Measurements from ENCODE around the gene TWNK. TPM values are rescaled to one million over a fixed set of nuclear protein-coding genes. Genes with fewer than 3 reads are reported as not detected.

TWNK gene
- total and polyA plus RNA-seq, 10 donors = 5.6 to 9.9 (median 8.2) TPM

- 88 to 91% (median 90%) methylated on average over 13 of the region's 13 CpGs for whole genome bisulfite sequencing, 5 donors
- TF ChIP-seq POLR2AphosphoS5 (IDR thresholded peaks at IDR 0.05) = no peak
- no peak for TF ChIP-seq CTCF (IDR thresholded peaks at IDR 0.05 in 8 of 11, conservative IDR thresholded peaks at IDR 0.05 in 3 of 11)
- no peak for TF ChIP-seq POLR2A (IDR thresholded peaks at IDR 0.05)
- Histone ChIP-seq H3K27ac (no peak overlapping the region), H3K4me1 (no peaks in the 10 kb centered on the region), H3K27me3 (replicated peaks in 1 of 7) (no peaks in the 10 kb centered on the region), H3K9me3 (no peaks in the 10 kb centered on the region), H3K36me3 (peaks cover 0 to 60% (median 24%) of the 10 kb centered on the region in 6 donors), H3K4me3 (no peak overlapping the region)
- DNase-seq = peak; percentile 42
- intact Hi-C loops (cut with DNase I; ENCODE audit: low total_unique reads) = no loop called here
Measured at GRCh38 chr10:100978121-100978900, 9.0 kb upstream of the TWNK start.

- H3K4me3 ChIP-seq = no peak overlapping the region
- H3K27me3 ChIP-seq (replicated peaks in 1 of 7) = no peaks in the 10 kb centered on the region
- DNase-seq = peak; percentile 69
- H3K36me3 ChIP-seq = peaks cover 0 to 65% (median 28%) of the 10 kb centered on the region in 6 donors
- no peaks in the 10 kb centered on the region for H3K4me1 ChIP-seq
- WGBS, 5 donors = 81 to 93% (median 86%) methylated on average over 3 to 10 of the region's 10 CpGs
- H3K9me3 ChIP-seq = no peaks in the 10 kb centered on the region
- no peak for TF ChIP-seq POLR2A (IDR thresholded peaks at IDR 0.05)
- peak in 1 of 3 donors; percentile 51 for TF ChIP-seq POLR2AphosphoS5 (IDR thresholded peaks at IDR 0.05)
- TF ChIP-seq CTCF (IDR thresholded peaks at IDR 0.05 in 8 of 11, conservative IDR thresholded peaks at IDR 0.05 in 3 of 11) = no peak
- intact Hi-C loops (cut with DNase I; ENCODE audit: low total_unique reads) = no loop called here
- H3K27ac ChIP-seq = no peak overlapping the region
Measured at GRCh38 chr10:100978901-100979195, 8.5 kb upstream of the TWNK start.

GRCh38 chr10:100979791-100980272 lies 7.5 kb upstream of the TWNK start:
- 93 to 98% (median 95%) methylated on average over 9 to 16 of the region's 16 CpGs for WGBS, 5 donors
- Histone ChIP-seq H3K27ac (no peak overlapping the region), H3K27me3 (replicated peaks in 1 of 7) (no peaks in the 10 kb centered on the region), H3K9me3 (no peaks in the 10 kb centered on the region), H3K4me1 (no peaks in the 10 kb centered on the region), H3K4me3 (no peak overlapping the region), H3K36me3 (peaks cover 0 to 71% (median 29%) of the 10 kb centered on the region in 6 donors)
- peak; percentile 56 for DNase-seq
- intact Hi-C loops (cut with DNase I; ENCODE audit: low total_unique reads) = no loop called here
- TF ChIP-seq POLR2AphosphoS5 (IDR thresholded peaks at IDR 0.05) (peak in 1 of 3 donors; percentile 7), CTCF (IDR thresholded peaks at IDR 0.05 in 8 of 11, conservative IDR thresholded peaks at IDR 0.05 in 3 of 11) (no peak), POLR2A (IDR thresholded peaks at IDR 0.05) (no peak)

GRCh38 chr10:100980311-100980710 lies 7.0 kb upstream of the TWNK start:
- no peak overlapping the region for H3K27ac ChIP-seq
- DNase-seq = no peak
- no peaks in the 10 kb centered on the region for H3K27me3 ChIP-seq (replicated peaks in 1 of 7)
- no peak overlapping the region for H3K4me3 ChIP-seq
- no peaks in the 10 kb centered on the region for H3K9me3 ChIP-seq
- peaks cover 0 to 3% (median under 1%) of the 10 kb centered on the region in 6 donors for H3K4me1 ChIP-seq
- peaks cover 0 to 75% (median 29%) of the 10 kb centered on the region in 6 donors for H3K36me3 ChIP-seq
- TF ChIP-seq CTCF (IDR thresholded peaks at IDR 0.05 in 8 of 11, conservative IDR thresholded peaks at IDR 0.05 in 3 of 11) = no peak
- TF ChIP-seq POLR2A (IDR thresholded peaks at IDR 0.05) = no peak
- TF ChIP-seq POLR2AphosphoS5 (IDR thresholded peaks at IDR 0.05) = no peak
- intact Hi-C loops (cut with DNase I; ENCODE audit: low total_unique reads) = no loop called here
- WGBS, 5 donors = 80 to 97% (median 95%) methylated on average over 2 of the region's 2 CpGs
